Type B pancreatic cell (in vitro differentiated cells): ENCODE results near the gene PAPPA2. TPM values are rescaled to one million over a fixed set of nuclear protein-coding genes. Genes with fewer than 3 reads are reported as not detected.
"Not testable (repeated sequence)": the region's sequence is repeated elsewhere in the genome, so short reads cannot be mapped to it uniquely, and the experiment has no call there.

Source experiments
- DNase-seq: peaks from one replicate; pipeline ENCODE4 v3.0.0; 2021; ENCODE audit warnings: mixed read lengths; ENCODE audit not compliant: unreplicated experiment; ENCODE audit errors: extremely low spot score
- H3K27ac Mint-ChIP-seq: 2 replicates; pipeline ENCODE4 v1.8.0; 2021; ENCODE audit warnings: mild to moderate bottlenecking, mixed read lengths
- H3K27me3 Mint-ChIP-seq: 2 replicates; pipeline ENCODE4 v1.8.0; 2021; ENCODE audit warnings: mixed read lengths
- H3K36me3 Mint-ChIP-seq: 2 replicates; pipeline ENCODE4 v1.8.0; 2021; ENCODE audit warnings: mixed read lengths
- H3K4me1 Mint-ChIP-seq: one replicate; pipeline ENCODE4 v1.8.0; 2021; ENCODE audit warnings: mixed read lengths; ENCODE audit not compliant: unreplicated experiment
- H3K4me3 Mint-ChIP-seq: 2 replicates; pipeline ENCODE4 v1.8.0; 2021; ENCODE audit warnings: mild to moderate bottlenecking, mixed read lengths
- H3K9me3 Mint-ChIP-seq: 2 replicates; pipeline ENCODE4 v1.8.0; 2021; ENCODE audit warnings: mixed read lengths
- CTCF ChIP-seq: fragments of 200-600 bp; sonication (generic); conservative IDR thresholded peaks from 2 replicates; pipeline ENCODE4 v1.5.0; 2021; ENCODE audit warnings: antibody characterized with exemption, mild to moderate bottlenecking
- total RNA-seq: library from RNA; stranded (reverse); gene quantifications from 2 replicates; pipeline ENCODE4 v1.2.1, GENCODE V29; 2021; ENCODE audit warnings: low replicate concordance

Gene PAPPA2
- total RNA-seq, 1 donor from 2014 or later, result 0.87 TPM

- Mint-ChIP-seq H3K9me3 (no peaks in the 10 kb centered on the region), H3K36me3 (no peaks in the 10 kb centered on the region), H3K4me3 (no peak overlapping the region), H3K4me1 (no peaks in the 10 kb centered on the region), H3K27ac (no peak overlapping the region), H3K27me3 (no peaks in the 10 kb centered on the region)
- no peak for TF ChIP-seq CTCF
- no peak for DNase-seq
These were observed 163.6 kb downstream of the PAPPA2 start for GRCh38 chr1:176626572-176627061.

- no peak for TF ChIP-seq CTCF
- Mint-ChIP-seq H3K4me1 (no peaks in the 10 kb centered on the region), H3K9me3 (no peaks in the 10 kb centered on the region), H3K4me3 (no peak overlapping the region), H3K27ac (no peak overlapping the region), H3K27me3 (no peaks in the 10 kb centered on the region), H3K36me3 (no peaks in the 10 kb centered on the region)
- DNase-seq, result no peak
These were observed 165.8 kb downstream of the PAPPA2 start for GRCh38 chr1:176628775-176629174.

GRCh38 chr1:176634733-176635132 lies 171.8 kb downstream of the PAPPA2 start:
- not testable (repeated sequence) for H3K4me3 Mint-ChIP-seq, H3K27ac Mint-ChIP-seq, H3K4me1 Mint-ChIP-seq, H3K27me3 Mint-ChIP-seq, DNase-seq, H3K9me3 Mint-ChIP-seq, H3K36me3 Mint-ChIP-seq

- no peaks in the 10 kb centered on the region for H3K4me1 Mint-ChIP-seq
- no peak for DNase-seq
- H3K4me3 Mint-ChIP-seq, result no peak overlapping the region
- H3K36me3 Mint-ChIP-seq, result no peaks in the 10 kb centered on the region
- no peak overlapping the region for H3K27ac Mint-ChIP-seq
- H3K9me3 Mint-ChIP-seq, result no peaks in the 10 kb centered on the region
- TF ChIP-seq CTCF, result no peak
- H3K27me3 Mint-ChIP-seq, result peaks cover 4% of the 10 kb centered on the region
These were observed 175.9 kb downstream of the PAPPA2 start for GRCh38 chr1:176638713-176639526.

GRCh38 chr1:176643536-176643935 lies 180.6 kb downstream of the PAPPA2 start:
- no peak for DNase-seq
- peaks cover 5% of the 10 kb centered on the region for H3K9me3 Mint-ChIP-seq
- no peak for TF ChIP-seq CTCF
- no peak overlapping the region for H3K27ac Mint-ChIP-seq
- no peak overlapping the region for H3K4me3 Mint-ChIP-seq
- peaks cover 7% of the 10 kb centered on the region for H3K27me3 Mint-ChIP-seq
- H3K36me3 Mint-ChIP-seq, result no peaks in the 10 kb centered on the region
- no peaks in the 10 kb centered on the region for H3K4me1 Mint-ChIP-seq

GRCh38 chr1:176648556-176648955 lies 185.6 kb downstream of the PAPPA2 start:
- H3K27me3 Mint-ChIP-seq, result peaks cover 10% of the 10 kb centered on the region
- TF ChIP-seq CTCF, result no peak

More at GRCh38 chr1:176648556-176648955, 185.6 kb downstream of the PAPPA2 start:
- DNase-seq, result no peak
- H3K36me3 Mint-ChIP-seq, result no peaks in the 10 kb centered on the region
- no peak overlapping the region for H3K27ac Mint-ChIP-seq
- no peaks in the 10 kb centered on the region for H3K4me1 Mint-ChIP-seq
- peaks cover 9% of the 10 kb centered on the region for H3K9me3 Mint-ChIP-seq
- no peak overlapping the region for H3K4me3 Mint-ChIP-seq
